NCI-H446 (cell line): ENCODE measurements around the gene ABHD18.
"Not testable (repeated sequence)": the region's sequence is repeated elsewhere in the genome, so short reads cannot be mapped to it uniquely, and the experiment has no call there.

Source experiments
- DNase-seq, 2 experiments: peaks; one replicate each; lab custom pipeline; 2025; lab: John Stamatoyannopoulos, UW

Gene ABHD18

DNA sequence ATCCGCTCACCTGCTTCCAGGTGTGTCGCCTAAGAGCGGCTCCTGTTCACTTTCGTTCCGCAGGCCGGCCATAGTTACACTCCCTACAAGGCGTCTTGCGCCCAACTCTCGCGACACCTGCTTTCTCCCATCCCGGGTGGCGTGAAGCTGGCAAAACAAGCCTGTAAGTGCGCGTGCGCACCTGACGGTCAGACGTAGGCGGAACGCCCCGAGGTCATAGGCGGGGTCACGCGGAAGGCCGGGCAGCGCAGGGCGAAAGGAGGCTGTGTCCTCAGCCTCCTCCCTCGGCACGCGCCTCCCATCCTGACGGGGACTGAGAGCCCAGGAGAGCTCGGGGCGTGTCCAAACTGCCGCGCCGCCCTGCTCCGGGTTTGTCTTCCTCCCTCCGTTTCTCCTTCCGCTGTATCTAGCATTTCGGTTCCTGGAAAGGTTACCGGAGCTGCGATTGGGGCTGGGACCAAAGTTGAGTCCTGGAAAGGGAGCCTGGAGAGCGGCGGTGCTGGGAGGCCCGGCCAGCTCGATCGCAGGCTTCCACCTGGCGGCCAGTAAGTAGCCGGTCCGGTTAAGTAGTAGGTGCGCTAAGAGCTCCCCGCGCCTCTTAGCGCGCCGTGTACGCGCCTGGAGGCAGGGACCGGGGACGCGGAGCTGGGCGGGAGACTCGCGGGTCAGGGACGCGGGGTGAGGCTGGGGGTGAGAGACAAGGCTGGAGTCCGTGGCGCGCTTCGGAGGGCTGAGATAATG lies at the start of gene ABHD18, which contains the start of gene MFSD8:
Gene ABHD18 (plus strand): TSS at position 345 of the 741 bp plus-strand sequence. CDS start 17,550 bp downstream, outside the sequence.
Gene MFSD8 (minus strand): TSS at position 112 of the 741 bp plus-strand sequence. CDS start 40 bp downstream, at position 72.
- DNase-seq = peak; percentile 85 to 98

DNA sequence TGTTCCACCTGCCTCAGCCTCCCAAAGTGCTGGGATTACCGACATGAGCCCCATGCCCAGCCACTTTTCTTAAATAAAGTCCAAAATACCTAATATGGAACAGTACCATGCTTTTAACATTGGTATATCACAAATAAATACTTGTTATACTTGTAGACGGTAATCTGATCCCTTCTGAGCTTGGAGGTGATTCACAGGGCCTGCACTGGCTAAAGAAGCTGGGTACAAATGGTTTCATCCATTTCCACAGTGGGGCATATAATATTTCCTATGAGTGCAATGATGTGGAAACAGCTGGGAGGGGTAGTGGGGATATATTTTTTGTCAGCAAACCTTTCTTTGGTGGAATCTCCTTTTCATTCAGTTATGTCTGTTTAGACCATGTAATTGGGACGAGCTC lies 48.7 kb upstream of the ABHD18 start:
- DNase-seq = no peak

DNA sequence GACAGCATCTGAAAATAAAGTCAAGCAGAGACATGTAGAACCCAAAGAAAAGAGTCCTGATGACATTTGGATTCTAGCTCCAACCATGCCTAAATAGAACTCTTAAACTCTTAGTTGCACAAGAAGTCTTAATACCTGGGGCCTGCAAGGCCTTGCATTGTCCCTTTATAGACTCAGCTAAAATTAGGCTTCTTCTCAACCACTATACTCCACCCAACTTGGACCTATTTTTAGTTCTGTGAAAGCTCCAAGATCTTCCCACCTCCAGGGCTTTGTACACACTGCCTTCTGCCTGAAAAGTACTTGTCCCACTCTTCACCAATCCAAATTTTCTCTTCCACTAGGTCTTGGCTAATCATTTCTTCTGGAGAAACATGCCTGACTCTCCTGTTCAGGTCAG lies 48.1 kb upstream of the ABHD18 start:
- no peak for DNase-seq

DNA sequence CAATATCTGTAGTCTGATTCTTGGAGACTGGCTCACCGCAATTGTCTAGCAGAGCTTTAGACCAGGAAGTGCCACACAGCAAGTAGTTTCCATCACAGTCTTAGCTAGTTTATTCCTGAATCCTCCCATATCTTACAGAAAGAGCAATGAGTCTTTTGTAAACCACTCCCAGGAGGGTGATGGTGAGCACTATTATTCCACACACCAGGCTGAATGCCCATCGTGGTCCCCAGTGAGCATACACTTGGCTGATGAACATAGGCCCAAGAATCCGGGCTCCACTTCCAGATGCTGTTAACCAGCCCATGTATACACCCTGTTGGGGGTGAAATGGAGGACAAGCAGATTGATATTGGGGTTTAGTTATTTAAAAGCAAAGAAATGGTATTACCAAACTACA lies 44.7 kb upstream of the ABHD18 start:
- no peak for DNase-seq

DNA sequence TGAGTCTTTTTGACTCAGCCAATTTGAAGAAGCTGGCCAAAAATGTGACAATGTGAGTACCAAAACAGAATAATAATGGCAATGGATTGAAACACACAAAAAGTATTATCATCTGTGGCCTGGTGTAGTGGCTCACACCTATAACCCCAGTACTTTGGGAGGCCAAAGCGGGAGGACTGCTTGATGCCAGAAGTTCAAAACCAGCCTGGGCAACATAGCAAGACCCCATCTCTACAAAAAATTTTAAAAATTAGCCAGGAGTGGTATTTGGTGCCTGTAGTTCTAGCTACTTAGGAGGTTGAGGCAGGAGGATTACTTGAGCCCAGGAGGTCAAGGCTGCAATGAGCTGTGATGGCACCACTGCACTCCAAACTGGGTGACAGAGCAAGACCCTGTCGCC lies 43.0 kb upstream of the ABHD18 start:
- DNase-seq = no peak

DNA sequence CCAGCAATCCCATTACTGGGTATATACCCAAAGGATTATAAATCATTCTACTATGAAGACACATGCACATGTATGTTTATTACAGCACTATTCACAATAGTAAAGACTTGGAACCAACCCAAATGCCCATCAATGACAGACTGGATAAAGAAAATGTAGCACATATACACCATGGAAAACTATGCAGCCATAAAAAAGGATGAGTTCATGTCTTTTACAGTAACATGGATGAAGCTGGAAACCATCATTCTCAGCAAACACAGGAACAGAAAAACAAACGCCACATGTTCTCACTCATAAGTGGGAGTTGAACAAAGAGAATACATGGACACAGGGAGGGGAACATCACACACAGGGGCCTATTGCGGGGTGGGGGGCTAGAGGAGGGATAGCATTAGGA lies 39.5 kb upstream of the ABHD18 start:
- DNase-seq = not testable (repeated sequence)

DNA sequence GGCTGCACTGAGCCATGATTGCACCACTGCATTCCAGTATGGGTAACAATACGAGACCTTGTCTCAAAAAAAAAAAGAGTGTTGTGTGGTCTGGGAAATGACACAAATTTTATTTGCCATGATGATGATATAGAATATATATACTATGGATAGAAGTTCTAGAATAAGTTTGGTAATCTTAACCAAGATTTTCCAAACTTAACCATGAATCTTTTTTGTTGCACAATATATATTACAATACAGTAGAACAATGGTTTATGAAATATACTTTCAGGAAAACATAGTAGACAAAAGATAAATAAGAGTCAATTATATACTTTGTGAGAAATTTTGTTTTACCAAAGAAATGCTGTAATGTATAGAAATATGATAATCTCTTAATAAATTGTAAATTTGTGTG lies 35.0 kb upstream of the ABHD18 start:
- no peak for DNase-seq

DNA sequence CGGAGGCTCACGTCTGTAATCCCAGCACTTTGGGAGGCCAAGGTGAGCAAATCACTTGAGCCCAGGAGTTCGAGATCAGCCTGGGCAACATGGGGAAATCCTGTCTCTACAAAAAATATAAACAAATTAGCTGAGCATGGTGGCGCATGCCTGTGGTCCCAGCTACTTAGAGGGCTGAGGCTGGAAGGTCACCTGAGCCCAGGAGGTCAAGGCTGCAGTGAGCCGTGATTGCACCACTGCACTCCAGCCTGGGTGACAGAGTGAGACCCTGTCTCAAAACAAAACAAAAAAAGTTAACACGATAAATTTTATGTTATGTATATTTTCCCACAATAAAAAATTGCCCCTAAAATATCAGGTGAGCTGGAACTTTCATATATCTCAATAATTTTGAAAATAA lies 33.4 kb upstream of the ABHD18 start:
- DNase-seq = not testable (repeated sequence)

DNA sequence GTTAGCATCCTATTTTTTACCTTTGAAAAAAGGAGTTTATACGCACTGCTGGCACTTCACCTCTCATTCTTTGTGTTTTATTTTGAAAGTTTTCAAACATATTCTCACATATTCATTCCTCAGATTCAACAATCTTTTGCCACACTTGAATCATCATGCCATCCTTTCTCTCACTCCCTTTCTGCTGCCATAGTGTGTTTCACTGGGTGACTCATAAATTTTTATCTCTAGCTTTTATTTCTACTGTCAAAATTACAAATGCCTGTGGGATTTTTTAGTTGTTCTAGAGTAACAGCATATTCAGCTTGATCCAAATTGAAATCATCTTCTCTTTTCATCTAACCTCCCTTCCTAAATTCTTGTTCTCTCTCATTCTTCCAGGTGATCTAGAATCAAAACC lies 28.2 kb upstream of the ABHD18 start:
- no peak for DNase-seq

DNA sequence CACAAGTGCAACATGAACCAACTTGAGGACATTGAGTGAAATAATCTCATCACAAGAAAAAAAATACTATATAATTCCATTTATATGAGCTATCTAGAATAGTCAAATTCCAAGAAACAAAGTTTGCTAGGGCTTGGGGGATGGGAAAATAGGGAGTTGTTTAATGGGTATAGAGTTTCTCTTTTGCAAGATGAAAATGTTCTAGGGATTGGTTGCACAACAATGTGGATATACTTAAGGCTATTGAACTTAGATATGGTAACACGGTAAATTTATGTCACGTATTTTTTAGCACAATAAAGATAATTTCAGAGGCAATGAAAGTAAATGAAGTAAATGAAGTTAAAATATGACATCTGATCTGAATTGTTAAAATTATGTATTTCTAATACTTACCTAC lies 8.1 kb upstream of the ABHD18 start:
- DNase-seq = no peak

DNA sequence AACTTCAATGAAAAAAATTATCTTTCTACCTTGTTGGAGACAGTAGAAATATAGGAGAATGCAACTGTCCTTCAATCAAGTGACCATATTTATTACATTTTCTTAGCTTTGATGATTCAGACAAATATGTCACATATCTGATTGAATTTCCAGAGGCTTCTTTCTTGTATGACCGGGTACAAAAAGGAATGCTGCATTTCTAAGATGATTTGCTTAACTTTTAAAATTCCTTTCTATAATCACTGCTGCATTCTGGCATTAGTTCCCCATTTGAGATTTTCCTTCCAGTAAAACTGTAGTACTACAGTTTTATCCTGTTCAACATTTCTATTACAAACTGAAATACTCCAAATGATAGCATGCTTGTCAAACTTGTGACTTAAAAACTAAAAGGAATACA lies 5.4 kb upstream of the ABHD18 start:
- no peak for DNase-seq

DNA sequence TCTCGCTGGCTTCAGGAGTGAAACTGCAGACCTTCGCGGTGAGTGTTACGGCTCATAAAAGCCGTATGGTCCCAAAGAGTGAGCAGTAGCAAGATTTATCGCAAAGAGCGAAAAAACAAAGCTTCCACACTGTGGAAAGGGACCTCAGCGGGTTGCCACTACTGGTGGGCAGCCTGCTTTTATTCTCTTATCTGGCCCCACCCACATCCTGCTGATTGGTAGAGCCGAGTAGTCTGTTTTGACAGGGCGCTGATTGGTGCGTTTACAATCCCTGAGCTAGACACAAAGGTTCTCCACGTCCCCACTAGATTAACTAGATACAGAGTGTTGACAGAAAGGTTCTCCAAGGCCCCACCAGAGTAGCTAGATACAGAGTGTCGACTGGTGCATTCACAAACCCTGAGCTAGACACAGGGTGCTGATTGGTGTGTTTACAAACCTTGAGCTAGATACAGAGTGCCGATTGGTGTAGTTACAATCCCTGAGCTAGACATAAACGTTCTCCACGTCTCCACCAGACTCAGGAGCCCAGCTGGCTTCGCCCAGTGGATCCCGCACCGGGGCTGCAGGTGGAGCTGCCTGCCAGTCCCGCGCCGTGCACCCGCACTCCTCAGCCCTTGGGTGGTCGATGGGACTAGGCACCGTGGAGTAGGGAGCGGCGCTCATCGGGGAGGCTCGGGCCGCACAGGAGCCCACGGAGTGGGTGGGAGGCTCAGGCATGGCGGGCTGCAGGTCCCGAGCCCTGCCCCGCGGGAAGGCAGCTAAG lies 1.4 kb upstream of the ABHD18 start:
- not testable (repeated sequence) for DNase-seq

DNA sequence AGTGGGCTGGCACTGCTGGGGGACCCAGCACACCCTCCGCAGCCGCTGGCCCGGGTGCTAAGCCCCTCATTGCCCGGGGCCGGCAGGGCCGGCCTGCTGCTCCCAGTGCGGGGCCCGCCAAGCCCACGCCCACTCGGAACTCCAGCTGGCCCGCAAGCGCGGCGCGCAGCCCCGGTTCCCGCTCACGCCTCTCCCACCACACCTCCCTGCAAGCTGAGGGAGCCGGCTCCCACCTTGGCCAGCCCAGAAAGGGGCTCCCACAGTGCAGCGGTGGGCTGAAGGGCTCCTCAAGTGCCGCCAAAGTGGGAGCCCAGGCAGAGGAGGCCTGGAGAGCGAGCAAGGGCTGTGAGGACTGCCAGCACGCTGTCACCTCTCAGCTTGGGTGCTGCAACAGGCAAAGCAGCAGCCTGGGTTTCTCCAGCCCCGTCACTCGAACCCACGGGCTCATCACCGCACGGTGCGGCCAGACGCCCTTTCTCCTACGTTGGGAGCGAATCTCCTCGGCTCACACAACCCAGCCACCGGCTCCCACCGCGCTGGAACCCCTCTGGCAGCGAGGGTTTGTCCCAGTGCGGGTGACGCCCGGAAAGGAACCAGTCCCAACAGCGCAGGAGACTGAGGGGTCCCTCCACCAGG lies 662 bp upstream of the ABHD18 start:
- DNase-seq = not testable (repeated sequence)

DNA sequence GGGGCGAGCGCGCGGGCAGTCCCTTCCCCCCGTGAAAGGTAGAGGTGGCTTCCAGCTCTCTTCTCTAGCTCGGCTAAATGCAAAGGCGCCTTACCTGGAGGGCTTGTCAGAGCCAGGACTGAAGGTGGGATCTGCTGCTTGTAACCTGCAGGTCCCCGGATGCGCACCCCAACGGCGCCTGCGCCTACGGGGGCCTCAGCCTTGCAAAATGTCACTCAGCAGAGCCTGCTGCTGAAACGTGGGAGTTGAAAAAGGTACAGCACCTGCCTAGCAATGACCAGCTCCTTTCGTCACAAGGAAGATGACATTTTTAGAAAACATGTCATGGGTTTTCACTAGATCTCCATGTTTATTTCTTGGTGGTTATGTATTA lies 583 bp downstream of the ABHD18 start:
- peak in 1 of 2 experiments; percentile 46 for DNase-seq

DNA sequence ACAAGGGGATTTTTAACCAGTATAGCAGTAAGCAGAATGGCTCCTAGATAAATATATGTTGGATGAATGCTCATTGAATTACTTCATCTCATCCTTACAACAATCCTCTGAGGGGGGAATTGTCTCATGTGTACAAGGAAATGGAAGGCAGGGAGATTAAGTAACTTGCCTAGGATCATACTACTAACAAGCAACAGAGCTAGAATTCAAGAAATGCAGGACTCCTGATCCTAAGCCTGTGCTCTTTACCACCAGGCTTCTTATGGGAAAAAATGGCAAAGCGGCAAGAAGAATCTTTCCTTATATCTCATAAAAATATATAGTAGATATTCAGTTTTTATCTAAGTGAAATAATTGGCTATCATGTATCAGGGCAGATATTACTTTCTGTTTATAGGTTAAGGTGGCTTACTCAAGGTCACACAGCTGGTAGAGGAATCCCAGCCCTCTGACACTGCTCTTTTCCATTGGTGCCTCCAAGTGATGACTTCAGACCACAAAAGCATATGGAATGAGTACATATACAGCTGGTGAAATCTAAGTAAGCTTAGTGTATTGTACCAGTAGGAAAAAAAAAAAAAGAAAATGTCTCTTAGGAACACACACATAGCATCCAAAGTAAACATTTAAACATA lies 2.1 kb downstream of the ABHD18 start:
- no peak for DNase-seq

DNA sequence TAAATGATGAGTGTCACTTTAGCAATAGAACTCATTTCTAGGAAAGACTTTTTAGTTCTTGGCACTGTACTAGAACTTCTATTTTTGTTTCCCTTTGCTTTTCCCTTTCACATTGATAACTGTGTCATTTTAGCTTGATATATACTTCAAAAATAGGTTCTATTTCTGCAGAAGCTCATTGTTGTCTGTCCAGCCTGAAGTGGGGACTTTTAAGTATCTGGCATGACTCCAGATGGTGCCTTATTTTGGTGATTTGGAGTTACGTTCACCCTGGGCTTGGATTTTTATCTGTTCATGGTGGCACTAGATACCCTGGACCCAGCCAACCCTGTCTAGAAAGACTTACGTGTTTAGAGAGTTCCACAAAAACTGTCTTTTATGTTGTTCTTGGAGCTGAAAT lies 3.4 kb downstream of the ABHD18 start:
- no peak for DNase-seq

DNA sequence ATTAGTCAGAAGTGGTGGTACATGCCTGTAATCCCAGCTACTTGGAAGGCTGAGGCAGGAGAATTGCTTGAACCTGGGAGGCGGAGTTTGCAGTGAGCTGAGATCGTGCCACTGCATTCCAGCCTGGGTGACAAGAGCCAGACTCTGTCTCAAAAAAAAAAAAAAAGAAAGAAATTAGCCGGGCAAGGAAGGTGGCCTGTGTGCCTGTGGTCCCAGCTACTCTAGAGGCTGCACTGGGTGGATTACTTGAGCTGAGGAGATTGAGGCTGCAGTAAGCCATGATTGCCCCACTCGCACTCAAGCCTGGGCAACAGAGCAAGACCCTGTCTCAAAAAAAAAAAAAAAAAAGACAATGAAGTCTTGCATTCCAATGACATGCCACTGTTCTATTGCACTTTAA lies 5.7 kb downstream of the ABHD18 start:
- not testable (repeated sequence) for DNase-seq

DNA sequence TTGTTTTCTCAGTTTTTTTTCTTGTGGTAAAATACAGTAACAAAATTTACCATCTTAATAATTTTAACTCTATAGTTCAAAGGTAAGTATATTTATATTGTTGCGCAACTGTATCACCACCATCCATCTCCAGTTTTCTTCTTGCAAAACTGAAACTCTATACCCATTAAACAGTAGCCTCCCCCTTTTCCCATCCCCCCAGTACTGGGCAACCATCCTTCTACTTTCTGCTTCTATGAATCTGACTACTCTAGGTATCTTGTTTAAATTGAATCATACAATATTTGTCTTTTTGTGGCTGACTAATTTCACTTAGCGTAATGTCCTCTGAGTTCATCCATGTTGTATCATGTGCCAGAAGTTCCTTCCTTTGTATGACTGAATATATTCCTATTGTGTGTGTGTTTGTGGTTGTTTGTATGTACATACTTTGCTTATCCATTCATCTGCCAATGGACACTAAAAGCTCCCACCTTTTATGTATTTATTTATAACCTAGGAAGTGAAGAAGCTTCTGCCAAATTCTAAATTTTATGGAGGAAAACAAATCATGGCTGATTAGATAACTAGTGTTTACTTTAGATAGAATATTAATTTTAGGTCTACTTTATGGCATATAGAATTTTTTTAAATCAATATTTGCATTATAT lies 10.0 kb downstream of the ABHD18 start:
- DNase-seq = no peak

DNA sequence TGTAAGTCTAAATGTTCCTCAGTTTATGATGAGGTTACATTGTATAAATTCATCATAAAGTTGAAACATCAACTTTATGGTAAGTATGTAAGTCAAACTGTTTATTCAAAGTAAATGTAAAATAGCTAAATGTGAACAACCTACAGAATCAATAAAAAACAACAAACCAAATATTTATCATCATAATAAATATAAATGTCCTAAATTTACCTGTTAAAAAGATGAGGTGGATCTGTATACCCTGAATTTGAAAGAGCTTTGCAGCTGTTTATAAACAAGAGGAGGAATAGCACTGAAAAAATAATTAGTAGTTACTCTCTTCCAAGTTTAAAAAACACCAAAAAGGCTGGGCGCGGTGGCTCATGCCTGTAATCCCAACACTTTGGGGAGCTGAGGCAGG lies 13.7 kb downstream of the ABHD18 start:
- no peak for DNase-seq

DNA sequence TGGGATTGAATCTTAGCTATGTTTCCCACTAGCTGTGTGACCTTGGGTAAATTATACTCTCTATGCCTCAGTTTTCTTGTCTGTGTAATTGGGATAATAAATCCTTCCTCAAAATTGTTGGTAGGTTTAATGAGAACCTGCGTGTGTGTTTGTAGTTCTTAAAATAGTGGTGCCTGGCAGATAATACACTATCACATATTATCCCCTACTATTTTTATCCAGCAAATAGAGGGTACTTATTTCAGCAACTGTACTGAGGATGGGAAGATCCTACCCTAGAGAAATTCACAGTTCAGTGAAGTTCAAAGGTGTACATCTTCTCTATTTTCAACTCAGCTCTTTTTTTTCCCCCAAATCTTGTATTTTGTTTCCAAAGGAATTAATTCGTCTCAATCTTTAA lies 17.2 kb downstream of the ABHD18 start:
- DNase-seq = no peak

DNA sequence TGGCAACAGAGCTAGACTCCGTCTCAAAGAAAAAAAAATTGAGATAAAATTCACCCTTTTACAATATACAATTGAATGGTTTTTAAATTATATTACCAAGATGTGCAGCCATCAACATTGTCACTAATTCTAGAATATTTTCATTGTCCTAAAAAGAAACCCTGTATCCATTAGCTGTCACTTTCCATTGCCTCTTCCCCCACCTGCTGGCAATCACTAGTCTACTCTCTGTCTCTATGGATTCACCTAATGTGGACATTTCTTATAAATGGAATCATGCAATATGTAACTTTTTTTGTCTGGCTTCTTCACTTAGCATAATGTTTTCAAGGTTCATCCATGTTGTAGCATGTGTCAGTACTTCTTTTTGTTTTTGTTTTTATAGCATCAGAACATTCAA lies 20.8 kb downstream of the ABHD18 start:
- no peak for DNase-seq

DNA sequence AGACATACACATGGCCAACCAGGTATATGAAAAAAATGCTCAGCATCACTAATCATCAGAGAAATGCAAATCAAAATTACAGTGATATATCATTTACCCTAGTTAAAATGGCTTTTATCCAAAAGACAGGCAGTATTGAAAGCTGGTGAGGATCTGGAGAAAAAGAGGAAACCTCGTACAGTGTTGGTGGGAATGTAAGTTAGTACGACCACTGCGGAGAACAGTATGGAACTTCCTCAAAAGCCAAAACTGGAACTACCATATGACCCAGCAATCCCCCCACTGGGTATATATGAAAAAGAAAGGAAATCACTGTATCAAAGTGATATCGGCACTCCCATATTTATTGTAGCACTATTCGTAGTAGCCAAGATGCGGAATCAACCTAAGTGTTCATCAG lies 23.4 kb downstream of the ABHD18 start:
- DNase-seq = no peak
